GM12872 (cell line): ENCODE measurements around the gene SPATS2L.

Experiments used
- CTCF ChIP-seq: IDR thresholded peaks from 3 replicates; pipeline ENCODE4 v1.5.1; 2011; ENCODE audit warnings: low read depth, mild to moderate bottlenecking, low read length, moderate library complexity; ENCODE audit not compliant: insufficient read depth

The SPATS2L gene

GRCh38 chr2:200353120-200353519 is 46.6 kb downstream of the SPATS2L start:
- TF ChIP-seq CTCF, result no peak

GRCh38 chr2:200353874-200354273 is 47.4 kb downstream of the SPATS2L start:
- no peak for TF ChIP-seq CTCF

- no peak for TF ChIP-seq CTCF
Measured at GRCh38 chr2:200354833-200355751, 48.6 kb downstream of the SPATS2L start.

- TF ChIP-seq CTCF, result no peak
Measured at GRCh38 chr2:200356321-200356720, 49.8 kb downstream of the SPATS2L start.

GRCh38 chr2:200356857-200357384 is 50.4 kb downstream of the SPATS2L start:
- TF ChIP-seq CTCF, result no peak

GRCh38 chr2:200357845-200358244 is 51.4 kb downstream of the SPATS2L start:
- TF ChIP-seq CTCF, result no peak

- no peak for TF ChIP-seq CTCF
Measured at GRCh38 chr2:200359552-200359951, 53.1 kb downstream of the SPATS2L start.
